ENCODE measurements around the gene ANKH.

The ANKH gene

GRCh38 chr5:14868771-14869170 is 2.8 kb downstream of the ANKH start:
- no peak overlapping the region for H3K4me3 ChIP-seq (ENCODE audit: low read depth, low read length)
- 0 out of 2 replicates have a peak, but pooled peaks cover 6% of the 10 kb centered on the region for H3K4me1 ChIP-seq
- TF ChIP-seq, protein P1, sequence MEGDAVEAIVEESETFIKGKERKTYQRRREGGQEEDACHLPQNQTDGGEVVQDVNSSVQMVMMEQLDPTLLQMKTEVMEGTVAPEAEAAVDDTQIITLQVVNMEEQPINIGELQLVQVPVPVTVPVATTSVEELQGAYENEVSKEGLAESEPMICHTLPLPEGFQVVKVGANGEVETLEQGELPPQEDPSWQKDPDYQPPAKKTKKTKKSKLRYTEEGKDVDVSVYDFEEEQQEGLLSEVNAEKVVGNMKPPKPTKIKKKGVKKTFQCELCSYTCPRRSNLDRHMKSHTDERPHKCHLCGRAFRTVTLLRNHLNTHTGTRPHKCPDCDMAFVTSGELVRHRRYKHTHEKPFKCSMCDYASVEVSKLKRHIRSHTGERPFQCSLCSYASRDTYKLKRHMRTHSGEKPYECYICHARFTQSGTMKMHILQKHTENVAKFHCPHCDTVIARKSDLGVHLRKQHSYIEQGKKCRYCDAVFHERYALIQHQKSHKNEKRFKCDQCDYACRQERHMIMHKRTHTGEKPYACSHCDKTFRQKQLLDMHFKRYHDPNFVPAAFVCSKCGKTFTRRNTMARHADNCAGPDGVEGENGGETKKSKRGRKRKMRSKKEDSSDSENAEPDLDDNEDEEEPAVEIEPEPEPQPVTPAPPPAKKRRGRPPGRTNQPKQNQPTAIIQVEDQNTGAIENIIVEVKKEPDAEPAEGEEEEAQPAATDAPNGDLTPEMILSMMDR (IDR thresholded peaks at IDR 0.05; ENCODE audit: low read depth, low read length): no peak
- no peaks in the 10 kb centered on the region for H3K27me3 ChIP-seq
- no peak for DNase-seq
- H3K9me3 ChIP-seq: no peaks in the 10 kb centered on the region
- H3K36me3 ChIP-seq: no peaks in the 10 kb centered on the region

GRCh38 chr5:14864181-14864812 is 7.3 kb downstream of the ANKH start:
- TF ChIP-seq, protein P1 (IDR thresholded peaks at IDR 0.05; ENCODE audit: low read depth, low read length): no peak
- H3K27me3 ChIP-seq: no peaks in the 10 kb centered on the region
- no peaks in the 10 kb centered on the region for H3K36me3 ChIP-seq
- H3K4me3 ChIP-seq (ENCODE audit: low read depth, low read length): no peak overlapping the region
- no peaks in the 10 kb centered on the region for H3K9me3 ChIP-seq
- DNase-seq: no peak
- H3K4me1 ChIP-seq: peaks cover 16% of the 10 kb centered on the region

GRCh38 chr5:14863105-14863504 is 8.5 kb downstream of the ANKH start:
- TF ChIP-seq, protein P1 (IDR thresholded peaks at IDR 0.05; ENCODE audit: low read depth, low read length): no peak
- Histone ChIP-seq H3K4me1 (peaks cover 14% of the 10 kb centered on the region), H3K9me3 (no peaks in the 10 kb centered on the region), H3K27me3 (no peaks in the 10 kb centered on the region), H3K4me3 (ENCODE audit: low read depth, low read length) (no peak overlapping the region), H3K36me3 (no peaks in the 10 kb centered on the region)
- no peak for DNase-seq

DNA sequence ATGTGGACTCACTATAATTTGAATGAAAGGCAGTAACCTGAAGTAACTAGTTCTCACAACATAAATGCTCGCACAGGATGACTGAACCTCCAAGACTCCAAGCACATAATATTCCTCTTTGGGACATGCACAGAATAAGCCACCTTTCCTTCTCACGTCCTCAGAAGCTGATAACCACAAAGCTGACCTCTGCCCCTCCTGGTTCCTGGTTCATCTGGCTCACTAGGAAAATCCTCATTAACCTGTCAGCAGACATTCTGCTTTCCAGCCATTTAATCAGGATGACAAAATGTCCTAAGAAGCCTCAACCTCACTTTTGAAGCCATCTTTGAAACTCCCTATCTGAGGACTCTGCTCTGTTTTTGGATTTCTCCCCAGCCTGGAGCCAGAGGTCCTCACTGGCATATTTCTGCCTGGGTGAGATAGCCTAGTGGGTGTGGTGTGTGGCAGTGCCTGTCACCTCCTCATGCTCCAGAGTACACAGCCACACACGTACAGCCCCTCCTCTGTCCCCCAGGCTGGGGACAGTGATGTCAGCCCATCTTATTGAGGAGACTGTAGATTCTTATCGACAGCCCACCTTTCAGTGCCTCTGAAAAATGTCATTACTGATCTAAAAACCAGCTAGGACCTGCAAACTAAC is 10.3 kb downstream of the ANKH start:
- DNase-seq: no peak
- no peaks in the 10 kb centered on the region for H3K27me3 ChIP-seq
- TF ChIP-seq, protein P1 (IDR thresholded peaks at IDR 0.05; ENCODE audit: low read depth, low read length): no peak
- H3K4me3 ChIP-seq (ENCODE audit: low read depth, low read length): no peak overlapping the region
- H3K36me3 ChIP-seq: no peaks in the 10 kb centered on the region
- H3K4me1 ChIP-seq: peaks cover 14% of the 10 kb centered on the region
- no peaks in the 10 kb centered on the region for H3K9me3 ChIP-seq

- Histone ChIP-seq H3K4me1 (peaks cover 14% of the 10 kb centered on the region), H3K9me3 (no peaks in the 10 kb centered on the region), H3K27me3 (no peaks in the 10 kb centered on the region), H3K36me3 (no peaks in the 10 kb centered on the region), H3K4me3 (ENCODE audit: low read depth, low read length) (no peak overlapping the region)
- DNase-seq: no peak
- TF ChIP-seq, protein P1 (IDR thresholded peaks at IDR 0.05; ENCODE audit: low read depth, low read length): no peak
These were observed 11.6 kb downstream of the ANKH start for GRCh38 chr5:14859980-14860379.

DNA sequence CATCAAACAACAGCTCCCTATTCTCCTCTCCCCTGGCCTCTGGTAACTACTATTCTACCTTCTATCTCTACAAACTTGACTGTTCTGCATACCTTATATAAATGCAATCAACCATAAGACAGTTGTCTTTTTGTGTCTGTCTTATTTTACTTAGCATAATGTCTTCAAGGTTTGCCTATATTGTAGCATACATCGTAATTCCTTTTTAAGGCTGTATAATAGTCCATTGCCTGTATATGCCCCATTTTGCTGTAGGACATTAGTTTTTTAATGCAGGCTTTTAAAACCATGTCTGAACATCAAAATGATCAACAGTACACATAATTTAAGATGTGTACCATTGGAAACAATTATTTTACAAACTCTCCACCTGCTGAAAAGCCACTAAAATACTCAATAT is 12.4 kb downstream of the ANKH start:
- no peaks in the 10 kb centered on the region for H3K27me3 ChIP-seq
- H3K9me3 ChIP-seq: no peaks in the 10 kb centered on the region
- TF ChIP-seq, protein P1 (IDR thresholded peaks at IDR 0.05; ENCODE audit: low read depth, low read length): no peak
- H3K4me3 ChIP-seq (ENCODE audit: low read depth, low read length): no peak overlapping the region
- DNase-seq: no peak
- H3K4me1 ChIP-seq: peaks cover 14% of the 10 kb centered on the region
- no peaks in the 10 kb centered on the region for H3K36me3 ChIP-seq
